A549 (cell line): ENCODE results near the gene NR3C1. TPM values are rescaled to one million over a fixed set of nuclear protein-coding genes. Genes with fewer than 3 reads are reported as not detected.
A peak's percentile ranks its signal among the peaks of the same experiment; 100 is the strongest.

Source experiments
- ATAC-seq, 2 experiments: fragments of 200-7000 bp in 1 of 2; fragments of >200 bp in 1 of 2; cut with Nextera tagmentation in 1 of 2; cut with Tn5 transposase in 1 of 2; 3 replicates each; pipeline versions ENCODE4 v1.8.0 to v1.9.1; 2018 to 2020; ENCODE audit warnings: mild to moderate bottlenecking in 1 of 2, moderate library complexity in 1 of 2
- CTCF ChIA-PET: fragments of 300-600 bp; sonication (Branson Sonifier 250); formaldehyde crosslinking; extraction: SDS; loops from one replicate; lab custom pipeline; 2021; ENCODE audit warnings: antibody characterized with exemption, inconsistent platforms; lab: Yijun Ruan, JAX
- POLR2A ChIA-PET: fragments of 350-600 bp; formaldehyde crosslinking; extraction: SDS; loops from one replicate; lab custom pipeline; 2021; ENCODE audit warnings: antibody characterized with exemption, inconsistent platforms; lab: Yijun Ruan, JAX
- DNase-seq, 2 experiments: peaks; one replicate each; pipeline versions ENCODE4 v3.0.0 to v3.0.0-alpha.2; 2011 to 2016; ENCODE audit warnings: low read depth in 1 of 2, low spot score in 1 of 2
- FAIRE-seq: peaks from 2 replicates; lab custom pipeline; 2011; peaks lifted over from hg19 to GRCh38; lab: Jason Lieb, UNC
- H3K27ac ChIP-seq, 2 experiments: fragments of >200 bp; sonication (Bioruptor Twin); formaldehyde crosslinking; 3 replicates each; pipeline ENCODE4 v1.5.1; 2016 to 2017
- H3K4me1 ChIP-seq: fragments of >200 bp; sonication (Bioruptor Twin); formaldehyde crosslinking; 3 replicates; pipeline ENCODE4 v1.6.1; 2016
- H3K4me2 ChIP-seq: fragments of >200 bp; sonication (Bioruptor Twin); formaldehyde crosslinking; 3 replicates; pipeline ENCODE4 v1.6.1; 2016
- H3K4me3 ChIP-seq: fragments of >200 bp; sonication (Bioruptor Twin); formaldehyde crosslinking; 3 replicates; pipeline ENCODE4 v1.5.1; 2016
- H3K9me3 ChIP-seq: fragments of >200 bp; sonication (Bioruptor Twin); formaldehyde crosslinking; 3 replicates; pipeline ENCODE4 v1.6.1; 2016
- BHLHE40 ChIP-seq: IDR thresholded peaks from 2 replicates; pipeline ENCODE4 v1.6.1; 2012; ENCODE audit warnings: low read depth, low read length, inconsistent platforms
- CBX2 ChIP-seq: fragments of 200-600 bp; sonication (generic); IDR thresholded peaks from 2 replicates; pipeline ENCODE4 v1.6.1; 2016; ENCODE audit warnings: low read depth, mild to moderate bottlenecking, borderline replicate concordance
- CBX8 ChIP-seq: fragments of 200-600 bp; sonication (generic); IDR thresholded peaks from 2 replicates; pipeline ENCODE4 v1.6.1; 2016
- CEBPB ChIP-seq, 2 experiments: fragments of >200 bp in 1 of 2; sonication (Bioruptor Twin) in 1 of 2; formaldehyde crosslinking in 1 of 2; IDR thresholded peaks; 2 replicates each; pipeline ENCODE4 v1.6.1; 2012 to 2016
- CTCF ChIP-seq: fragments of >200 bp; sonication (Bioruptor Twin); formaldehyde crosslinking; IDR thresholded peaks from 3 replicates; pipeline ENCODE4 v1.5.1; 2016
- EHF ChIP-seq: fragments of 250-450 bp; sonication (Bioruptor Pico); IDR thresholded peaks from 2 replicates; pipeline ENCODE4 v1.5.0; 2020; ENCODE audit warnings: mild to moderate bottlenecking
- EHMT2 ChIP-seq: fragments of 200-600 bp; sonication (generic); IDR thresholded peaks from 2 replicates; pipeline ENCODE4 v1.6.1; 2016; ENCODE audit warnings: antibody characterized with exemption, low read depth, mild to moderate bottlenecking, moderate library complexity
- FOSL2 ChIP-seq, 2 experiments: fragments of 450-650 bp in 1 of 2; fragments of >200 bp in 1 of 2; sonication (Bioruptor Twin) in 1 of 2; formaldehyde crosslinking; IDR thresholded peaks; 2 replicates each; pipeline versions ENCODE4 v1.5.0 to v1.6.1; 2016 to 2020; ENCODE audit warnings: mild to moderate bottlenecking in 1 of 2, moderate library complexity in 1 of 2
- HDAC2 ChIP-seq: fragments of 200-600 bp; sonication (generic); IDR thresholded peaks from 2 replicates; pipeline ENCODE4 v1.6.1; 2016
- HEYL ChIP-seq: fragments of 250-450 bp; sonication (Bioruptor Pico); IDR thresholded peaks from 2 replicates; pipeline ENCODE4 v1.8.0; 2021; ENCODE audit warnings: mild to moderate bottlenecking, moderate library complexity
- HOXA7 ChIP-seq: fragments of 250-450 bp; sonication (Bioruptor Pico); IDR thresholded peaks from 2 replicates; pipeline ENCODE4 v1.5.0; 2020; ENCODE audit warnings: mild to moderate bottlenecking, moderate library complexity
- HOXB13 ChIP-seq: fragments of 250-450 bp; sonication (Bioruptor Pico); IDR thresholded peaks from 2 replicates; pipeline ENCODE4 v1.5.0; 2020; ENCODE audit warnings: low read depth, mild to moderate bottlenecking, moderate library complexity
- HOXB5 ChIP-seq: fragments of 250-450 bp; sonication (Bioruptor Pico); IDR thresholded peaks from 2 replicates; pipeline ENCODE4 v1.5.0; 2020; ENCODE audit warnings: mild to moderate bottlenecking, moderate library complexity
- KDM5A ChIP-seq: fragments of 200-600 bp; sonication (generic); IDR thresholded peaks from 2 replicates; pipeline ENCODE4 v1.6.1; 2016; ENCODE audit warnings: antibody characterized with exemption, mild to moderate bottlenecking
- MAX ChIP-seq: IDR thresholded peaks from 2 replicates; pipeline ENCODE4 v1.6.1; 2012
- NPAS2 ChIP-seq: fragments of 250-450 bp; sonication (Bioruptor Pico); IDR thresholded peaks from 2 replicates; pipeline ENCODE4 v1.8.0; 2022; ENCODE audit warnings: mild to moderate bottlenecking, moderate library complexity, borderline replicate concordance
- PBX3 ChIP-seq: IDR thresholded peaks from 2 replicates; pipeline ENCODE4 v1.6.1; 2012
- RFX5 ChIP-seq: fragments of 450-650 bp; IDR thresholded peaks from 2 replicates; pipeline ENCODE4 v1.7.1; 2014; ENCODE audit warnings: antibody characterized with exemption, mild to moderate bottlenecking, moderate library complexity
- SREBF2 ChIP-seq: fragments of 450-650 bp; IDR thresholded peaks from 2 replicates; pipeline ENCODE4 v1.6.1; 2014; ENCODE audit warnings: mild to moderate bottlenecking, moderate library complexity
- ZC3H11A ChIP-seq: fragments of 450-650 bp; IDR thresholded peaks from 2 replicates; pipeline ENCODE4 v1.6.1; 2014; ENCODE audit warnings: antibody characterized with exemption, mild to moderate bottlenecking
- WGBS: methylation state at CpG from one replicate; pipeline ENCODE4 v1.1.6; 2017; ENCODE audit errors: missing lambda C conversion rate; 5-methylcytosine and 5-hydroxymethylcytosine counted together
- polyA plus RNA-seq, 4 experiments: library from polyadenylated mRNA; depleted of rRNA in 3 of 4; stranded (reverse); fragments of >200 nt; fragmentation: RNase III in 1 of 4; extraction: RNeasy Plus Mini Kit Qiagen cat#74134 plus additional on column Dnase treatment in 1 of 4; gene quantifications; 2 replicates in 3 of 4; 3 replicates in 1 of 4; pipeline ENCODE4 v1.2.3, GENCODE V29; 2011 to 2017

NR3C1 gene
- polyA plus RNA-seq, 2 of the 4 experiments (the other 2 are of a cell fraction) = 46.5 to 73.0 TPM

- TF ChIP-seq KDM5A (no peak), MAX (no peak), CEBPB (IDR thresholded peaks at IDR 0.05) (peak; percentile 4 to 62; a peak in 2 of 4 replicates), ZC3H11A (no peak), FOSL2 (IDR thresholded peaks at IDR 0.05) (no peak), FOSL2 (CRISPR knock-in tag; IDR thresholded peaks at IDR 0.05) (no peak)
- TF ChIP-seq, all 56 proteins: peak for 1
- no peak for DNase-seq
- Histone ChIP-seq H3K9me3 (peaks cover 6% of the 10 kb centered on the region; the same call in 2 of the 3 replicates), H3K4me1 (peaks cover 48% of the 10 kb centered on the region), H3K27ac (peak overlapping the region in 1 of 2 experiments; percentile 38; a peak in 1 of 6 replicates), H3K4me2 (no peak overlapping the region), H3K4me3 (no peak overlapping the region)
- FAIRE-seq = no peak
- ChIA-PET POLR2A (no interaction called here), CTCF (interaction anchor here (0.7 kb wide), 1 partner anchor 24 kb away, joined by 3 read pairs; no protein-coding TSS in a partner anchor)
- no peak for ATAC-seq
- WGBS = 88% methylated on average over 7 of the region's 7 CpGs
These were observed 93.6 kb downstream of the NR3C1 start for GRCh38 chr5:143309661-143310431.

GRCh38 chr5:143308731-143309130 is 94.8 kb downstream of the NR3C1 start:
- ATAC-seq (no peak), DNase-seq (no peak), FAIRE-seq (no peak)
- Histone ChIP-seq H3K9me3 (peaks cover 6% of the 10 kb centered on the region; the same call in 2 of the 3 replicates), H3K4me3 (no peak overlapping the region), H3K27ac (no peak overlapping the region), H3K4me2 (no peak overlapping the region), H3K4me1 (peaks cover 37% of the 10 kb centered on the region)
- no peak for TF ChIP-seq CBX8
- TF ChIP-seq EHMT2 = no peak
- TF ChIP-seq EHF = no peak
- TF ChIP-seq CBX2 = no peak
- no peak for TF ChIP-seq HOXB13 (CRISPR knock-in tag)
- TF ChIP-seq HOXA7 (CRISPR knock-in tag) = no peak
- no peak for TF ChIP-seq SREBF2
- TF ChIP-seq RFX5 = no peak
- TF ChIP-seq BHLHE40 = no peak
- no peak for TF ChIP-seq NPAS2 (CRISPR knock-in tag)
- TF ChIP-seq HEYL = no peak
- no peak for TF ChIP-seq PBX3
- no peak for TF ChIP-seq HDAC2
- TF ChIP-seq HOXB5 = no peak
- ChIA-PET CTCF (interaction anchor here (0.7 kb wide), 1 partner anchor 23 kb away, joined by 3 read pairs; no protein-coding TSS in a partner anchor), POLR2A (no interaction called here)
- WGBS = 90% methylated on average over 2 of the region's 2 CpGs

- TF ChIP-seq KDM5A (no peak), CTCF (no peak)
- Histone ChIP-seq H3K27ac (no peak overlapping the region), H3K4me2 (no peak overlapping the region), H3K4me3 (no peak overlapping the region), H3K9me3 (peaks cover 6% of the 10 kb centered on the region; the same call in 2 of the 3 replicates), H3K4me1 (peaks cover 26% of the 10 kb centered on the region)
- ChIA-PET POLR2A (no interaction called here), CTCF (no interaction called here)
- ATAC-seq (no peak), FAIRE-seq (no peak), DNase-seq (no peak)
- 81% methylated on average over 2 of the region's 2 CpGs for WGBS
These were observed 97.4 kb downstream of the NR3C1 start for GRCh38 chr5:143306040-143306439.
